Measurements from ENCODE around the gene REST.

- TF ChIP-seq CTCF (conservative IDR thresholded peaks at IDR 0.05 in 1 of 2, IDR thresholded peaks at IDR 0.05 in 1 of 2; ENCODE audit: low read depth in 1 of 2, low read length in 2 of 2), result no peak
- TF ChIP-seq EZH2 (IDR thresholded peaks at IDR 0.05; ENCODE audit: low read length, missing control alignments), result no peak
Observed at GRCh38 chr4:56910172-56910967, 2.7 kb downstream of the REST start.

All from fibroblast of lung (primary cell).